K562 (cell line): ENCODE data around the gene L3MBTL3.

Source experiments
- BCL6 ChIP-seq: fragments of 250-450 bp; sonication (Bioruptor Pico); IDR thresholded peaks from 2 replicates; pipeline ENCODE4 v1.4.0; 2020
- CBX3 ChIP-seq, 2 experiments: IDR thresholded peaks; 1 replicate in 1 of 2; 2 replicates in 1 of 2; pipeline ENCODE4 v1.6.1; 2012; ENCODE audit warnings: inconsistent platforms in 2 of 2, low read length in 2 of 2, borderline replicate concordance in 1 of 2, control low read depth in 1 of 2
- HOXB6 ChIP-seq: fragments of 250-450 bp; sonication (Bioruptor Pico); IDR thresholded peaks from 2 replicates; pipeline ENCODE4 v1.5.1; 2022; ENCODE audit warnings: mild to moderate bottlenecking, borderline replicate concordance
- PHB2 ChIP-seq: fragments of 450-650 bp; IDR thresholded peaks from 2 replicates; pipeline ENCODE4 v1.6.1; 2017; ENCODE audit warnings: low read depth
- RBFOX2 ChIP-seq: fragments of 200-400 bp; formaldehyde crosslinking; IDR thresholded peaks from 2 replicates; pipeline ENCODE4 v1.6.1; 2017; ENCODE audit warnings: low read depth, mild to moderate bottlenecking, low read length, moderate library complexity
- TAF9B ChIP-seq: fragments of 450-650 bp; IDR thresholded peaks from 2 replicates; pipeline ENCODE4 v1.6.1; 2018; ENCODE audit warnings: mild to moderate bottlenecking; ENCODE audit not compliant: partially characterized antibody
- TF ChIP-seq, protein P1 (sequence below): sonication (generic); formaldehyde crosslinking; IDR thresholded peaks from 2 replicates; pipeline ENCODE4 v1.8.0; 2022; ENCODE audit warnings: missing genetic modification reagents, mild to moderate bottlenecking, borderline replicate concordance

DNA sequence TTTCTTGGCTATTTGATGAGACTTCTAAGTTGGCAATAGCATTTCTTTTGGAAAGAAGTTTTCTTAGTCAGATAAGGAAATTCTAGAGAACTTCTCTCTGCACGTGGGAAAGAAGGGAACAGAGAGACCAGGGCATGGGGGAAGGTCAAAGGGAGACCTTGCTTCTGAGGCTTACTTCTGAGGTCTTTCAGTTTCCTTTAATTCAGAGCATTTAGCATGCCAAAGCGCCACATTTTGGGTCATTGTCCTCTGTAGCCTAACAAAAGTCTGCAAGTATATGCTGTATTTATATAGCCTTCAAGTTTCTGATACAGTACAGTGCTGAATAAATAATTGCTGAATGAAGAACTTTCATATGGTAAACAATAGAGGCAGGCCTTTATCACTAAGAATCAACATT, 108.8 kb downstream of the L3MBTL3 start:
- TF ChIP-seq RBFOX2 (no peak), TAF9B (no peak), HOXB6 (CRISPR knock-in tag) (no peak), CBX3 (IDR thresholded peaks at IDR 0.05; ENCODE audit: borderline replicate concordance in 1 of 2, low read length in 2 of 2) (no peak), BCL6 (no peak), PHB2 (no peak)
- TF ChIP-seq, protein P1, sequence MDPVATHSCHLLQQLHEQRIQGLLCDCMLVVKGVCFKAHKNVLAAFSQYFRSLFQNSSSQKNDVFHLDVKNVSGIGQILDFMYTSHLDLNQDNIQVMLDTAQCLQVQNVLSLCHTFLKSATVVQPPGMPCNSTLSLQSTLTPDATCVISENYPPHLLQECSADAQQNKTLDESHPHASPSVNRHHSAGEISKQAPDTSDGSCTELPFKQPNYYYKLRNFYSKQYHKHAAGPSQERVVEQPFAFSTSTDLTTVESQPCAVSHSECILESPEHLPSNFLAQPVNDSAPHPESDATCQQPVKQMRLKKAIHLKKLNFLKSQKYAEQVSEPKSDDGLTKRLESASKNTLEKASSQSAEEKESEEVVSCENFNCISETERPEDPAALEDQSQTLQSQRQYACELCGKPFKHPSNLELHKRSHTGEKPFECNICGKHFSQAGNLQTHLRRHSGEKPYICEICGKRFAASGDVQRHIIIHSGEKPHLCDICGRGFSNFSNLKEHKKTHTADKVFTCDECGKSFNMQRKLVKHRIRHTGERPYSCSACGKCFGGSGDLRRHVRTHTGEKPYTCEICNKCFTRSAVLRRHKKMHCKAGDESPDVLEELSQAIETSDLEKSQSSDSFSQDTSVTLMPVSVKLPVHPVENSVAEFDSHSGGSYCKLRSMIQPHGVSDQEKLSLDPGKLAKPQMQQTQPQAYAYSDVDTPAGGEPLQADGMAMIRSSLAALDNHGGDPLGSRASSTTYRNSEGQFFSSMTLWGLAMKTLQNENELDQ (CRISPR knock-in tag), result no peak
